Endothelial cell of hepatic sinusoid (primary cell): ENCODE data around the gene FGFRL1.
"Not testable (repeated sequence)": the region's sequence is repeated elsewhere in the genome, so short reads cannot be mapped to it uniquely, and the experiment has no call there.

ENCODE experiments used
- in situ Hi-C: cut with HindIII; loops from 2 replicates; pipeline ENCODE4 v1.10.0; 2017; ENCODE audit warnings: low sequenced_read_pairs

Gene FGFRL1

DNA sequence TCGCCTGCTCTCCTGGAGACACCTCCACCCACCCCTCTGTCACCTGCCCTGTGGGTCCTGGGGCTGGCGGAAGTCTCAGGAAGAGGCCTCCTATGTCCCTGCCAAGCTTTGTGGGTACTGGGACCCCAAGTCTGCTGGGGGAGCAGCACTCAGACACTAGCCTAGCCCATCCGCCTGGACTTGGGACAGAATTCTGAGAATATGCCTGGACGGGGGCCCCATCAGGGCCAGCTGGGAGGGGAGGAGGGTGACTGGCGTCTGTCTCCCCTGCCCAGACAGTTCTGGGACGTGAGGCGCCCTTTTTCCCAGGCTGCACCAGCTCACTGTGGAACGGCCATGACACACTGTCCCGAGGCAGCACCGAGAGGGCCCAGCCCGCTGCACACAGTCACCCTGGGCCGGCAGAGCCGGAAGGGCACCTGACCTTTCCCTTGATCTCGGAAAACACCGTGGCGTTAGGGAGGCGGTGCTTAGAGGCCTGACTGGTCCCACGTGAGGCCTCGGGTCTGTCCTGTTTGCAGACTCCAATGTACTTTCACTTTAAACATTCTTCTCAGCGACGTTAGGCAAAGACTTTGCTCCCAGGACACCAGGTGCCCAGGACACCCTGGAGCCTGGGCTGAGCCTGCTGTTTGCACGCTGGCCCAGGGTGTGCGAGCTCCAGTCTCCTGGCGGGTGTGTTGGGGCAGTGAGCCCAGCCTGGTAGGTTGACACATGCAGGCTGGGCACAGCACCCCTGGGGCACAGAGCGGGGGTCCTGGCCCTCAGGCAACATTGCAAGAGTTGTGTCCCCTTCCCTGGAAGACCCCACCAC lies 18.9 kb upstream of the FGFRL1 start:
- in situ Hi-C loops, result no loop called here

DNA sequence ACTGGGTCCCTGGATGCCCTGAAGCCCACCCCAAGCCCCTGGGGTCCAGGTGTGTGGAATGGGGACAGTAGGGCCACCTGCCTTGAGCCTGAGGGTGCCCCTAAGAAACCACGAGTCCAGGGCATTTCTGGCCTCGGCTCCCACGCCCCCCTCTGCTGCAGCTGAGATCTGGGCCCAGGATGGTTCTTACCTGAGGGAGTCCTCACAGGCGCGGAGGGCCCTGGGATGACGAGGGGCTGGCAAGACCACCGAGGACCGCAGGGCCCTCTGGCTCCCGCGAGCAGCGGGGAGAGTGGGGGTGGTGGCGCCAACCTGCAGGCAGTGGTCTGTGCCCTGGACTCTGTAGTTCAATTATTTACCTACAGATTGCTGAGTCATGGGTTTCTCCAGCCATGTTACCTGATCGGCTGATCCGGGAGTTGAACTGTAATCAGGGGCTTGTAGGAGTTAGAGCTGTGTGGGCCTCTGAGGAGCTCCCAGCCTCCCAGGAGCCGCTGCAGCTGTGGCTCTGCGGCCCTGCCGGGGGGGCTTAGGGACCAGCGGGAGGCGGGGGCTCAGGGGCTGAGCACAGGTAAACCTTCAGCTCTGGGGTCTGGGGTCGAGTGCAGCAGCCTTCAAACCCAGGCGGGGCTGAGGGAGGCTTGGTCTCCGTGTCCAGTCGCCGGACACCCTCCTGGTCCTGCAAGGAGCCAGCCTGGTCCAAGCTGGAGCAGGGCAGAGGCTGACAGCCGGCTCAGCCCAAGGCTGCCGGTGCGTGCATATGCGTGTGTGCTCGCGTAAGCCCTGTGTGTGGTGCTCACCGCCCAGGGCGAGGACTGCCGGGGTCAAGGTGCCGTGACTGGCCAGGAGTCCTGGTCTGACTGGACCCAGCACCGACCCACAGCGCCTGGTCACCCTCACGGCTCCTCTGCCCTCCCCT lies 18.1 kb upstream of the FGFRL1 start, which contains the start of gene SLC26A1:
SLC26A1 (minus strand) TSS at position 294 of the 919 bp plus-strand sequence. CDS start 1,701 bp downstream, outside the sequence.
- in situ Hi-C loops, result no loop called here

DNA sequence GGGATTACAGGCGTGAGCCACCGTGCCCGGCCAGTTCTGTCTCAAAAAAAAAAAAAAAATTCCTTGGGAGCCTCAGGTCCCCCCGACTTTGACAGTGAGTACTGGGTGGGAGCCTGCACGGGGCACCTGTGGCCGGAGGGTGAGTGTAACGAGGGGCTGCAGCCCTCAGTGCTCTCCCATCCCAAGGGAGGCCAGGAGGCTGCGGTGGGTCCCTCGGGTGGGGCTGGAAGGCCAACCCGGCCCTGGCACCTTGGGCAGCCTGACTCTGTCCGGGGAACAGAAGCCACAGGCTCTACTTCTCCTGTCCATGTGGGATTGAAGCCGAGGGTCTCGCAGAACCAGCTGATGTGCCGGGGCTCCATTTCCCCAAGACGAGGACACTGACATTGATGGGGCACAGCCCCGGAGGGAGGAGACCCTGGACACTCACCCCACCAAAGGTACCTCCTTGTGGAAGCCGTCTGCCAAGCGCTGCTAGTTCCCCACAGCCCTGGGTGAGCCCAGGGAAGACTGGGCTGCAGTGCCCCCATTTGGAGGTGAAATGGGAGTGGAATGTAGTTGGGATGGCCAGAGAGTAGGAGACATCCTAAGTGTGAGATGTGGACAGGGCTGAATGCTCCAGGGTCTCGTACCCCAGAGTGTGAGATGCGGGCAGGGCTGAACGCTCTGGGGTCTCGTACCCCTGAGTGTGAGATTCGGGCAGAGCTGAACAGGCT lies 16.0 kb upstream of the FGFRL1 start:
- in situ Hi-C loops, result no loop called here

DNA sequence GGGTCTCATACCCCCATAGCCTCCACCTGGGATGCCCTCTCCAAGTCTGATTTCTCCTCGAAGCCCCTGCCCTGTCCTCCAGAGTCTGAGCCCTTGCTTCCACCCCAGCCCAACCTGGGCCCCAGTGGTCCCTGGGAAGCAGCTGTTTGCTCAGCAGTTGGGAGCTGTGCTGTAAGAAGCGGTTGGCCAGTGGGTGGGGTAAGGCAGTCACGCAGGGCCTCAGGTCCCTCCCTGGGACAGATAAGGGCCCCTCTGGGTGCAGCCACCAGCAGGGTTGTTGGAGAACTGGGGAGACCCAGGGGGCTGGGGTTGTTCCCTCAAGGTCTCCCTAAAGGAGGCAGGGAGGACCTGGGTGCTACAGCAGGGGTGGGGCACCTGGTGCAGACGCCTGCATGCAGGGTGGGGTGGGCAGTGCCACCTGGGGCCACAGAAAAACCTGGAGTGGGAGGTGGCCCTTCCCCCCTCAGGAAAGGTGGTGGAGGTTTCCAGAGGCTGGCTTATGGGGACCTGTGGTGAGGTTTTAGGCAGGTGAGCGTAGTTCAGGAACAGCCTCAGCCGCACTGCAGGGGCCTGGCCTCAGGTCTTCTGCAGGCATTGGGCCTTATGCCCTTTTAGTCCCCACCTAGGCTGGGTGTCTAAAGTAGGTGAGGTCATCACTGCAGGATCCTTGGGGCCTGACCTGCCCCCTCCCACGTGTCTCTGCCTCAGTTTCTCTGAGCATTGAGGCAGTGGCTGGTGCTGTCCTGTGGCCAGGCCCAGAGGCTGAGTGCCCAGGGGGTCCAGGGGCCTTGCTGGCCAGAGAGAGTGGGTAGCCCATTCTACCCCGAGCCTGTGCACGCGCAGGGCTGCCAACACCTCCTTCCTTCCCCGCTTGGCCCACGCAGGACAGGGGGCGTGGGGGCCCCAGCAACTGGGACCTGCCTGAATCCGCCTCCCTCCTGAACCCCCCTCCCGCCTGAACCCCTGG lies 15.1 kb upstream of the FGFRL1 start:
- in situ Hi-C loops, result no loop called here

DNA sequence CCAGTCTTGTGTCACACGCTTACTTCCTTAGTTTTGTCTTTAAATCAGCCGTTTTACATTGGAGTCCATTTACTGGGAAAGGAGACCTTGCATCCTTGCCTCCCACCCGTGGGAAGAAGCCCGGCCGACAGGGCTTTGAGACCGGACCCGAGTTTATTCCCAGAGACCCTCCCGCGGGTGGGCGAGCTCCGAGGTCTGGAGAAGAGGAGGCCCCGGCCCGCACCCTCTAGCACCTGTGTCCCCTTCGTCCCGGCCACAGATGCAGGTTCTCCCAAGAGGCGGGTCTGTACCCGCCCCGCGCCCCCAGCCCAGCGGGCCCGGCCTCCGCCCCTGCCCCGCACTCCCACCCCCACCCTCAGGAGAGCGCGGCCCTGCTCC lies 14.4 kb upstream of the FGFRL1 start:
- in situ Hi-C loops, result no loop called here

DNA sequence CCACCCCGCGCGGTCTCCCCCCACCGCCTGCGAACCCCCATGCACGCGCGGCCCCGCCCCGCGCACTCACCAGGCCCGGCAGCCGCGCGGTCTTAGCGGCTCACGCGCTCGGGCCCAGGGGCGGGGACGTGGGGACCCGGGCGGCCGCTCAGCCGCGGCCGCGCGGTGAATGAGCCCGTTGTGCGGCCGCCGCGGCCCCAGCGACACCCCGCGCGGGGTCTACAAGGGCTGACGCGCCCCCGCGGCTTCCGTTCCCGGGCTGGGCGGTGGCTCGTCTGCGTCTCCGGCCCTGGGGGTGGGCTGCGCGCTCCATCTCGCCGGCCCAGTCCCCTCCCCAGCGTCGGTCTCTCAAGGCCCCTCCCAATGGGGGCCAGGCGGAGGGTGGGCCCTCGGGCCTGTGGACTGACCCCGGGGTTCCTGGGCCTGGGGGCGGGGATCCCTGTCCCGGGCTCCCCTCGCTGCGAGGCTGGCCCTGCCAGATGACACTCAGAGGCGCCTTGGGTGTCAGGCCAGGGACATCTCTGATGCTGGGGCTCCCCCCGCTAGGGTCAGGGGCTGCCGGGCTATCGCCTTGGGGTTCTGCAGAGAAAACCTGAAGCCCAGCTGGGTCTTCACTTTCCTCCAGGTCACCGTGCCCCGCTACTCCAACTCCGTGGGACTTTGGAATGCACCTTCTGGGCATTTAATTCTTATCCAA lies 13.9 kb upstream of the FGFRL1 start:
- in situ Hi-C loops, result no loop called here

DNA sequence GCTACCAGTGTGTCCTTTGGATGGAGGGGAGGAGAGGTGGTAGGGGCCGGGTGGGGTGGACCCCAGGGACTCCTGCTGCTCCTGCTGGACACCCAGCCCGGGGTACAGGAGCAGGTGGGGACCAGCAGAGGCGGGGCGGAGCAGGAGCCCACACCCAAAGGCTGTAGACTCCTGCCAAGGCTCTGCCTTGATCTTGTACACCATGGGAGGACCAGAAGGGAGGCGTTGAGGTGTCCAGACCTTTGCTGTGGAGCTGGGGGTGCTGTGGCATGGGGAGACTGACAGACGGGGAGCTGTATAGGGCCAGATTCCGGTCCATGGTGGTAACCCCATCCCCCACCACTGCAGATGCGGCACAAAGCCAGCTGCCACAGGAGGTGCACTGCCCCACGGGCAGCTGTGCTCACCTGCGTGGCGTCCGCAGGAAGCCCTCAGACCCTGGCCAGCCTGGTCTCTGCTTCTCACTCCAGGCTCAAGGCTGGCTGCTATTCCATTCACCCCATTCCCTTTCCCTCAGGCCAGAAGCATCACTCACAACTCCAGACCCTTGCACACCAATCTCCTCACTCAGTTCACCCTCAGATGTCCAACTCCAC lies 13.2 kb upstream of the FGFRL1 start:
- in situ Hi-C loops, result no loop called here

DNA sequence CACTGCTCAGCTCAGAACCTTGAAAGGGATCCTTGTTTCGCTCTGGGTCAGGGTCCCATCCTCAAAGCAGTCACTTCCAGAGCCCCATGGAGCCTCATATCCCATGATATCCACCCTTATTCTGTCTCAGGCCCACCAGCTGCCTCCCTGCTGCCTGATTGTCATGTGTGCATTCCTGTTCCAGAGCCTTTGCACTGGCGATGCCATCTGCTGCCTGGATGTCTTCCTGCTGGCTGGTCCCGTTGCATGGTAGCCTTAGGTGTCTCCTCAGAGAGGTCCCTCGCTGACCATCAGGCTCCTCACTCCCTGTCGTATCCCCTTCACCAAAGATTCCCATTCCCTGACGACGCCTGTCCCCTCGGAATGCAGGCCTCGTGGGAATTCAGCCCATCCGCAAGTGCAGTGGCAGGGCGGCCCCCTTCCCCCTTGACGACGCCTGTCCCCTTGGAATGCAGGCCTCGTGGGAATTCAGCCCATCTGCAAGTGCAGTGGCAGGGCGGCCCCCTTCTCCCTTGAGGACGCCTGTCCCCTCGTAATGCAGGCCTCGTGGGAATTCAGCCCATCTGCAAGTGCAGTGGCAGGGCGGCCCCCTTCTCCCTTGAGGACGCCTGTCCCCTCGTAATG lies 12.1 kb upstream of the FGFRL1 start:
- in situ Hi-C loops, result not testable (repeated sequence)

DNA sequence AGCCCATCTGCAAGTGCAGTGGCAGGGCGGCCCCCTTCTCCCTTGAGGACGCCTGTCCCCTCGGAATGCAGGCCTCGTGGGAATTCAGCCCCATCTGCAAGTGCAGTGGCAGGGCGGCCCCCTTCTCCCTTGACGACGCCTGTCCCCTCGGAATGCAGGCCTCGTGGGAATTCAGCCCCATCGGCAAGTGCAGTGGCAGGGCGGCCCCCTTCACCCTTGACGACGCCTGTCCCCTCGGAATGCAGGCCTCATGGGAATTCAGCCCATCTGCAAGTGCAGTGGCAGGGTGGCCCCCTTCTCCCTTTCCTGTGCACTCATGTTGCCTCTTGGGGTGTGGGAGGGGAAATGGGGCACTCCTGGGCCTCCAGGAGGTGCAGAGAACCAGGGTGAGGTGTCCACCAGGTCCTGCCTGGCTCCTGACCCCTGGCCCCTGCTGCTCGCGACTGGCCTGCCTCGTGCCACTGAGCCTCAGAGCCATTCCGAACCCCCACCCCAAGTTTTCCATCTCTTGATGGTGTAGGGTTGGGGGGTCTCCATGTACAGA lies 11.5 kb upstream of the FGFRL1 start:
- in situ Hi-C loops, result no loop called here

DNA sequence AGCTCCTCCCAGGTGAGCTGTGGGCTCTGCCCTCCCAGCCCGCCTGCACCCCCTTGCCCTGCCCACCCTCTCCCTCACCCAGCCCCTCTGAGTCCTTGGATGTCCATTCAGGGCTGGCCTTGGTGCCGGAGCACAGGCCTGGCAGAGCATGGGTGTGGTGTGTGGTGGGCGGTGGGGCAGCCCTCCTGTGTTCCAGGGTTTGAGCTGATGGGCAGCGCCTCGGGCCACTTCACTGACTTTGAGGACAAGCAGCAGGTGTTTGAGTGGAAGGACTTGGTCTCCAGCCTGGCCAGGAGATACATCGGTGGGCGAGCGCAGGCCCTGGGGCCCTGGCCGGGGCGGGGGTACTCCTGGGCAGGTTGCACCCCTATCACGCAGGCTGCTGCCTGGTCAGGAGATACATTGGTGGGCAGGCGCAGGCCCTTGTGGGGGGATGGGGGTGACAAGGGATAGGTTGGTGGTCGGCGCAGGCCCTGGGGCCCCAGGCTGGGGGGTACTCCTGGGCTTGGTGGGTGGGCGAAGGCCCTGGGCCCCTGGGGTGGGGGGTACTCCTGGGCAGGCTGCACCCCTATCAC lies 10.7 kb upstream of the FGFRL1 start:
- in situ Hi-C loops, result no loop called here

DNA sequence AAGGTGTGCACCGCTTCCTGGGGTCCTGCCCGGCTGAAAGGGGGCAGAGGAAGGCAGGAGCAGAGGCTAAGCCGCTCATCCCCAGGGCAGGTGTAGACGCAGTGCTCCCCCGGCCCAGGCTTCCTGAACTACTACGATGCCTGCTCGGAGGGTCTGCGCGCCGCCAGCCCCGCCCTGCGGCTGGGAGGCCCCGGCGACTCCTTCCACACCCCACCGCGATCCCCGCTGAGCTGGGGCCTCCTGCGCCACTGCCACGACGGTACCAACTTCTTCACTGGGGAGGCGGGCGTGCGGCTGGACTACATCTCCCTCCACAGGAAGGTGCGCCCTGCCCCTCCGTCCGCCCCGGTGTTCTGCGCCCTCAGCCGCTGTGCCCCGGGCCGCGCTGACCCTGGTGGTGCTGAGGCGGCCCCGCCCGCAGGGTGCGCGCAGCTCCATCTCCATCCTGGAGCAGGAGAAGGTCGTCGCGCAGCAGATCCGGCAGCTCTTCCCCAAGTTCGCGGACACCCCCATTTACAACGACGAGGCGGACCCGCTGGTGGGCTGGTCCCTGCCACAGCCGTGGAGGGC lies 9.8 kb upstream of the FGFRL1 start:
- in situ Hi-C loops, result no loop called here

DNA sequence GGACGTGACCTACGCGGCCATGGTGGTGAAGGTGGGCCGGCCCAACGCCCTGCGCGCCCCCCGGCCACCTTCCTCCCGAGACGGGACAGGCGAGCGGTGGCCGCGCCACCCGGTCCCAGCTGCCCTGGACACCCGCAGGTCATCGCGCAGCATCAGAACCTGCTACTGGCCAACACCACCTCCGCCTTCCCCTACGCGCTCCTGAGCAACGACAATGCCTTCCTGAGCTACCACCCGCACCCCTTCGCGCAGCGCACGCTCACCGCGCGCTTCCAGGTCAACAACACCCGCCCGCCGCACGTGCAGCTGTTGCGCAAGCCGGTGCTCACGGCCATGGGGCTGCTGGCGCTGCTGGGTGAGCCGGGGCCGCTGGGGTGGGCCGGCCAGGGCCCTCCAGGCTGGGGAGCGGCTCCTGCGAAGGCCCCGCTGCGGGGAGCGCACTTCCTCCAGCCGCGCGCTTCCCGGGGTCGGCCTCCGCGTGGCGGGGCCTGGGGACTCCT lies 9.2 kb upstream of the FGFRL1 start:
- in situ Hi-C loops, result no loop called here

DNA sequence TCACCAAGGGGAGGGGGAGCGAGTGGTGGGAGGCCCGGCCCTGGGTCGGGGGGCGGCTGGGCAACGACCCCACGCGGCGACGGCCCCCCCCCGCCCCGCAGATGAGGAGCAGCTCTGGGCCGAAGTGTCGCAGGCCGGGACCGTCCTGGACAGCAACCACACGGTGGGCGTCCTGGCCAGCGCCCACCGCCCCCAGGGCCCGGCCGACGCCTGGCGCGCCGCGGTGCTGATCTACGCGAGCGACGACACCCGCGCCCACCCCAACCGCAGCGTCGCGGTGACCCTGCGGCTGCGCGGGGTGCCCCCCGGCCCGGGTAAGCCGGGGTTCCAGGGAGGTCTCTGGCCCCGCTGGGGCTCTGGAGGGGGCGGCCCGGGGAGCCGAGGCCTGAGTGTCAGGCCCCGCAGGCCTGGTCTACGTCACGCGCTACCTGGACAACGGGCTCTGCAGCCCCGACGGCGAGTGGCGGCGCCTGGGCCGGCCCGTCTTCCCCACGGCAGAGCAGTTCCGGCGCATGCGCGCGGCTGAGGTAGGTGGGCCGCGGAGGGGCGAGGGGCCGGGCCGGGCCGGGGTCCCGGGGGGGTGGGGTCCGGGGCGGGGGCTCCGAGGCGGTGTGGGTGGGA lies 8.7 kb upstream of the FGFRL1 start:
- in situ Hi-C loops, result no loop called here

DNA sequence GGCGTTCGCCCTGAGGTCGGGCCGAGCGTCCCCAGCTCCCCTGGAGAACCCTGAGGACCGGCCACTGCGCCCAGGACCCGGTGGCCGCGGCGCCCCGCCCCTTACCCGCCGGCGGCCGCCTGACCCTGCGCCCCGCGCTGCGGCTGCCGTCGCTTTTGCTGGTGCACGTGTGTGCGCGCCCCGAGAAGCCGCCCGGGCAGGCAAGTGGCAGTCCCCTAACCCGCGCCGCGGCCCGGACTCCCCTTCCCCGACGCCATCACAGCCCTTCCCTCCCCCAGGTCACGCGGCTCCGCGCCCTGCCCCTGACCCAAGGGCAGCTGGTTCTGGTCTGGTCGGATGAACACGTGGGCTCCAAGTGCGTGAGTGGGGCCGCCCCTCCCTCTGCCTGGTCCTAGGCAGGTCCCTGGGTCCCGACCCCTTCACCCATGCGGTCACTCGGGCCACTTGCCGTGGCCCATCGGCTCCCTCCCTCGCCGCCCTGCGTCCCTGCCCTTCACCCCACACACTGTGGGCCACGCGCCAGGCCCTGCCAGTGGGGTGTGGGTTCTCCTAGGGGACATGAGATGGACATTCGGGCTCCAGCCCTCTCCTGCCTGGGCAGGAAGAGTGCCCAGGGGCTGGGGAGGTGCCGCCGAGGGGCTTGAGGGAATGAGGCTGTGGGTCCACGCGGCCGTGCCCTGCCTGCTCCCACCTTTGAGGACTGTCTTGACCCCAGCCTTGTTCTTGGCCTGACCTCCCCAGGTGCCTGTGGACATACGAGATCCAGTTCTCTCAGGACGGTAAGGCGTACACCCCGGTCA lies 8.0 kb upstream of the FGFRL1 start:
- in situ Hi-C loops, result no loop called here

DNA sequence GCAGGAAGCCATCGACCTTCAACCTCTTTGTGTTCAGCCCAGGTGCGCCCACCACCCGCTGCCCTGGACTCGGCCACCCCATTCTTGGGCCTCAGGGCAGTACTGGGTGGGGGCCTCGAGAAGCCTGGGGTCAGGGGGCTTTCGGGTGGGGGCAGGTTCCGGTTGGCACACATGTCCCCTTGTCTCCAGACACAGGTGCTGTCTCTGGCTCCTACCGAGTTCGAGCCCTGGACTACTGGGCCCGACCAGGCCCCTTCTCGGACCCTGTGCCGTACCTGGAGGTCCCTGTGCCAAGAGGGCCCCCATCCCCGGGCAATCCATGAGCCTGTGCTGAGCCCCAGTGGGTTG lies 7.4 kb upstream of the FGFRL1 start:
- in situ Hi-C loops, result no loop called here
